Activated T-cell treated with anti-CD3 and anti-CD28 coated beads for 4 hours (primary cell): Measurements from ENCODE around the gene CACNA1B.
"Not testable (repeated sequence)": the region's sequence is repeated elsewhere in the genome, so short reads cannot be mapped to it uniquely, and the experiment has no call there.

Experiments
- DNase-seq: peaks from one replicate; pipeline ENCODE4 v3.0.0-alpha.2; 2020

CACNA1B gene

GRCh38 chr9:137877506-137878122, at the start of gene CACNA1B:
TSS of gene CACNA1B (plus strand) at chr9:137877782. CDS start at chr9:137877934, 152 bp downstream.
- DNase-seq, result not testable (repeated sequence)

GRCh38 chr9:137827908-137828526, 49.6 kb upstream of the CACNA1B start:
- DNase-seq, result no peak

GRCh38 chr9:137828527-137829259, 48.9 kb upstream of the CACNA1B start:
- no peak for DNase-seq

GRCh38 chr9:137829260-137829996, 48.2 kb upstream of the CACNA1B start:
- no peak for DNase-seq

GRCh38 chr9:137832191-137832700, 45.3 kb upstream of the CACNA1B start:
- DNase-seq, result no peak

GRCh38 chr9:137832830-137833590, 44.6 kb upstream of the CACNA1B start:
- no peak for DNase-seq

- no peak for DNase-seq
Observed at GRCh38 chr9:137833721-137834613, 43.6 kb upstream of the CACNA1B start.

GRCh38 chr9:137834846-137835546, 42.6 kb upstream of the CACNA1B start:
- no peak for DNase-seq

GRCh38 chr9:137836151-137836830, 41.3 kb upstream of the CACNA1B start:
- no peak for DNase-seq

GRCh38 chr9:137836831-137837241, 40.7 kb upstream of the CACNA1B start:
- DNase-seq, result no peak

- no peak for DNase-seq
Observed at GRCh38 chr9:137837345-137838278, 40.0 kb upstream of the CACNA1B start.

- no peak for DNase-seq
Observed at GRCh38 chr9:137838576-137838975, 39.0 kb upstream of the CACNA1B start.

- DNase-seq, result no peak
Observed at GRCh38 chr9:137843355-137843754, 34.2 kb upstream of the CACNA1B start.

GRCh38 chr9:137851516-137852267, 25.9 kb upstream of the CACNA1B start:
- no peak for DNase-seq

GRCh38 chr9:137853392-137853995, 24.1 kb upstream of the CACNA1B start:
- DNase-seq, result no peak

- DNase-seq, result no peak
Observed at GRCh38 chr9:137860361-137860760, 17.2 kb upstream of the CACNA1B start.

GRCh38 chr9:137865581-137866145, 11.9 kb upstream of the CACNA1B start:
- DNase-seq, result no peak
